T-helper 2 cell treated with Interferon-gamma antibody and Interleukin-4, amounts not matched to agents 5 μg/mL and 100 μg/mL, for 36 hours (primary cell): ENCODE data around the gene CENPL.

Source experiments
- DNase-seq: peaks from one replicate; pipeline ENCODE4 v3.0.0; 2021; ENCODE audit warnings: low spot score
- H3K27ac Mint-ChIP-seq: one replicate; pipeline ENCODE4 v1.8.0; 2021; ENCODE audit warnings: mild to moderate bottlenecking, mixed read lengths
- H3K27me3 Mint-ChIP-seq: one replicate; pipeline ENCODE4 v1.8.0; 2021; ENCODE audit warnings: low read depth, mixed read lengths
- H3K36me3 Mint-ChIP-seq: one replicate; pipeline ENCODE4 v1.8.0; 2021; ENCODE audit warnings: low read depth, mixed read lengths
- H3K4me1 Mint-ChIP-seq: one replicate; pipeline ENCODE4 v1.8.0; 2021; ENCODE audit warnings: low read depth, mixed read lengths
- H3K4me3 Mint-ChIP-seq: one replicate; pipeline ENCODE4 v1.8.0; 2022; ENCODE audit warnings: mild to moderate bottlenecking, moderate library complexity, mixed read lengths
- H3K9me3 Mint-ChIP-seq: one replicate; pipeline ENCODE4 v1.8.0; 2021; ENCODE audit warnings: mixed read lengths

Gene CENPL

GRCh38 chr1:173758980-173759379 is 65.7 kb downstream of the CENPL start:
- Mint-ChIP-seq H3K36me3 (peaks cover 75% of the 10 kb centered on the region), H3K4me1 (peaks cover 6% of the 10 kb centered on the region), H3K27ac (no peak overlapping the region), H3K9me3 (peaks cover 37% of the 10 kb centered on the region), H3K27me3 (no peaks in the 10 kb centered on the region), H3K4me3 (no peak overlapping the region)
- DNase-seq, result no peak

DNA sequence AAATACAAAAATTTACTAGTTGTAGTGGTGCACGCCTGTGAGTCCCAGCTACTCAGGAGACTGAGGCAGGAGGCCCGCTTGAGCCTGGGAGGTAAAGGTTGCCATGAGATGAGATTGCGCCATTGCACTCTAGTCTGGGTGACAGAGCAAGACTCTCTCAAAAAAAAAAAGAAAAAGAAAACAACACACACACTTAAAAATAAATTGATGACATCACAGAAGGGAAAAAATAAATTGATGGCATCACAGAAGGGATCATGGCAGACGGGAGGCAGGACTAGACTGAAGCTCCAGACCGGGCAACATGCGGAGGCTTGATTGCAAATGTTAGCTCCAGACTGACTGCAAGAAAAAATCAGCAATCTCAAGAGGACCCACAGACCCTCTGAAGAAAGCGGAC is 66.6 kb downstream of the CENPL start:
- Mint-ChIP-seq H3K27ac (peak overlapping the region; percentile 50), H3K9me3 (peaks cover 28% of the 10 kb centered on the region), H3K27me3 (no peaks in the 10 kb centered on the region), H3K4me3 (no peak overlapping the region), H3K36me3 (peaks cover 72% of the 10 kb centered on the region), H3K4me1 (peaks cover 6% of the 10 kb centered on the region)
- no peak for DNase-seq

GRCh38 chr1:173757666-173758065 is 67.0 kb downstream of the CENPL start:
- Mint-ChIP-seq H3K27ac (no peak overlapping the region), H3K27me3 (no peaks in the 10 kb centered on the region), H3K36me3 (peaks cover 69% of the 10 kb centered on the region), H3K4me3 (no peak overlapping the region), H3K4me1 (peaks cover 6% of the 10 kb centered on the region), H3K9me3 (peaks cover 23% of the 10 kb centered on the region)
- no peak for DNase-seq

- H3K4me1 Mint-ChIP-seq, result no peaks in the 10 kb centered on the region
- H3K27ac Mint-ChIP-seq, result no peak overlapping the region
- peaks cover 42% of the 10 kb centered on the region for H3K36me3 Mint-ChIP-seq
Measured at GRCh38 chr1:173753830-173754229, 70.9 kb downstream of the CENPL start.

More at GRCh38 chr1:173753830-173754229, 70.9 kb downstream of the CENPL start:
- no peak for DNase-seq
- Mint-ChIP-seq H3K9me3 (no peaks in the 10 kb centered on the region), H3K4me3 (no peak overlapping the region), H3K27me3 (no peaks in the 10 kb centered on the region)
